HG03521 (cell line): ENCODE data around the gene UTP3.
"Not testable (repeated sequence)": the region's sequence is repeated elsewhere in the genome, so short reads cannot be mapped to it uniquely, and the experiment has no call there.

Experiments used
- ATAC-seq: cut with Tn5 transposase; IDR thresholded peaks from one replicate; pipeline ENCODE4 v1.9.1; 2021; ENCODE audit warnings: mild to moderate bottlenecking, moderate library complexity; ENCODE audit not compliant: unreplicated experiment

The UTP3 gene

DNA sequence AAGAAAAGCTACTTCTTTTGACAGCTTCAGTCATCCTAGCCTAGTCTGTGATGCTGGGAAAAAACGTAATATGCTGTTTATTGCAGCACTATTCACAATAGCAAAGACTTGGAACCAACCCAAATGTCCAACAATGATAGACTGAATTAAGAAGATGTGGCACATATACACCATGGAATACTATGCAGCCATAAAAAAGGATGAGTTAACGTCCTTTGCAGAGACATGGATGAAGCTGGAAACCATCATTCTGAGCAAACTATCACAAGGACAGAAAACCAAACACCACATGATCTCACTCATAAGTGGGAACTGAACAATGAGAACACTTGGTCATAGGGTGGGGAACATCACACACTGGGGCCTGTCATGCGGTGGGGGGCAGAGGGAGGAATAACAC lies 6.2 kb upstream of the UTP3 start:
- not testable (repeated sequence) for ATAC-seq

DNA sequence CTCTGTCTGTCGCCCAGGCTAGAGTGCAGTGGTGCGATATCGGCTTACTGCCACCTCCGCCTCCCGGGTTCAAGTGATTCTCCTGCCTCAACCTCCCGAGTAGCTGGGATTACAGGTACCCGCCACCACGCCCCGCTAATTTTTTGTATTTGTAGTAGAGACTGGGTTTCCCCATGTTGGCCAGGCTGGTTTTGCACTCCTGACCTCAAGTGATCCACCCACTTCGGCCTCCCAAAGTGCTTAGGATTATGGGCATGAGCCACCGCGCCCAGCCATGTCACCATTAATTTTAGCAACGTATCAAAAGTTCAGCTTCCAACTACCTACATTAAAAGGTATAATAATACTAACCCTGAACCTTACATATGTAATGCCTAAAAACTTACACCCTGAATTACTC lies 940 bp upstream of the UTP3 start:
- ATAC-seq, result no peak

DNA sequence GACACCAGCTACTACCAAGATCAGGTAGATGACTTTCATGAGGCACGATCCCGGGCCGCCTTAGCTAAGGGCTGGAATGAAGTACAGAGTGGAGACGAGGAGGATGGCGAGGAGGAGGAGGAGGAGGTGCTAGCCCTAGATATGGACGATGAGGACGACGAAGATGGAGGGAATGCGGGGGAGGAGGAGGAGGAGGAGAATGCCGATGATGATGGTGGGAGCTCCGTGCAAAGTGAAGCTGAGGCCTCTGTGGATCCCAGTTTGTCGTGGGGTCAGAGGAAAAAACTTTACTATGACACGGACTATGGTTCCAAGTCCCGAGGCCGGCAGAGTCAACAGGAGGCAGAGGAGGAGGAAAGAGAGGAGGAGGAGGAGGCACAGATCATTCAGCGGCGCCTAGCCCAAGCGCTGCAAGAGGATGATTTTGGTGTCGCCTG lies 481 bp downstream of the UTP3 start:
- peak; percentile 5 for ATAC-seq

DNA sequence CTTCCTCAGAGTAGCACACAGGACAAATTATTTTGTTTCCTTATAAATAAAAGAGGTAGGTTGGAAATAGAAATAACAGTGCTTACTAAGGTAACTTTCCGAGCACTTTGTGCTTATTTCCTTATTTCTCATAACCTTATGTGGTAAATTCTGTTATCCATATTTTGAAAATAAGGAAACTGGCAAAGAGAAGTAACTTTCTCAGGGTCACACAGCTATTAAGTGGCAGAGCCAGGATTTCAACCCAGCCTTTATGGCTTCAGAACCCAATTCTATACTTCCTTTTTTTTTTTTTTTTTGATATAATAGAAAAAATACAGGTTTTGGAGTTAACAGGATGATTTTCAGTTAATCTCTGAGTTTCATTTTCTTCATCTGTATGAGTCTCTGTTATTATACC lies 3.3 kb downstream of the UTP3 start:
- ATAC-seq, result no peak

DNA sequence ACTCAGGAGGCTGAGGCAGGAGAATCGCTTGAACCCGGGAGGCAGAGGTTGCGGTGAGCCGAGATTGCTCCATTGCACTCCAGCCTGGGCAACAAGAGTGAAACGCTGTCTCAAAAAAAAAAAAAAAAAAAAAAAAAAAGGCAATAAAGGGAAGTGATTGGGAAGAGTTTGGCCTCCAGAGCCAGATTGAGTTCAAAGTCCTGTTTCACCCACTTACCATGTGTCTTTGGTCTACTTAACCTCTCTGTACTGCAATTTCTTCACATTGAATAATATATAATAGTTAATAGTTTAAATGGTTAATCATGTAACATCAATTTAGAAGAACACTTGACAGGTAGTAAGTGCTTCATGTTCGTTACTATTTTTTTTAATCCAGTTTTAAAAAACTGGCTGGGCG lies 6.3 kb downstream of the UTP3 start:
- ATAC-seq, result not testable (repeated sequence)

DNA sequence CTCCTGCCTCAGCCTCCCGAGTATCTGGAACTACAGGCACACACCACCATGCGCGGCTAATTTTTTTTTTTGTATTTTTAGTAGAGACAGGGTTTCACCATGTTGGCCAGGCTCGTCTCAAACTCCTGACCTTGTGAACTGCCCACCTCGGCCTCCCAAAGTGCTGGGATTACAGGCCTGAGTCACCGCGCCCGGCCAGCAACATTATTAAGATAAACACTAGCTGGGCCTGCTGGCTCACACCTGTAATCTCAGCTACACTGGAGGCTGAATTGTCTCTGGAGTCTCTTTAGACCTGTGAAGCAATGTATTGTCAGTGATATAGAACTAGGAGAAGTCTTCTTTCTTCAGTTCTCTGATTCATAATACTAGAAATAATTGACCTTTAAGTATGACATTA lies 10.1 kb downstream of the UTP3 start:
- not testable (repeated sequence) for ATAC-seq

DNA sequence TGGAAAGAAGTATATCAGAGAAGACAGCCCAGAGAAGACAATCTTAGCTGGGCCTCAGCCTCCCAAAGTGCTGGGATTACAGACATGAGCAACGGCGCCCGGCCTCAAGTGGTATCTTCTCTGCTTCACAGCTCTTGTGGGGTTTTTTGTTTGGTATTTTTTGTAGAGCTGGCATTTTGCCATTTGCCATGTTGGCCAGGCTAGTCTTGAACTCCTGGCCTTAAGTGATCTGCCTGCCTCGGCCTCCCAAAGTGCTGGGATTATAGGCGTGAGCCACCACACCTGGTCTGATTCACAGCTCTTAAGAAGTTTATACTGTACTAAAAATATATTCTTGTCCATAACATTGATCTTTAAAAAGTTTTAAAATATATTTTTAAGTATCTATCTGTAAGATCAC lies 12.4 kb downstream of the UTP3 start:
- ATAC-seq, result no peak

DNA sequence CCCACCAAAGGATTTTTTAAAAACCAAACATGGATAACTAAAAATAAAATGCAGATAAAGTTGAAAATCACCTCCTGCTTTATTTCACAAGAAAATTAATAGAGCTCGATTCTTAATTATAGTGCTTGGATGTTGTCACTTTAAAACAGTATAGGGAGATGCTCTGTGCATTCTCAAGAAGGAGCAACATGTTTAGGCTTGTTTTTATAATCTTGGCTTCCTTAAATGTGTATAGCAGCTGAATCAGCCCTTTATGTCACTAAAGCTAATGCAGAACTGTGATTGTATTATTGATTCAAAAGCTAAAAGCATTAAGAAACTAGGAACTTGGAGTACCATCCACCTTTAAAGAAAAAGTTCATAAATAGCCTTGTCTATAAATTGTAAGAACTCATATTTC lies 12.9 kb downstream of the UTP3 start:
- no peak for ATAC-seq

DNA sequence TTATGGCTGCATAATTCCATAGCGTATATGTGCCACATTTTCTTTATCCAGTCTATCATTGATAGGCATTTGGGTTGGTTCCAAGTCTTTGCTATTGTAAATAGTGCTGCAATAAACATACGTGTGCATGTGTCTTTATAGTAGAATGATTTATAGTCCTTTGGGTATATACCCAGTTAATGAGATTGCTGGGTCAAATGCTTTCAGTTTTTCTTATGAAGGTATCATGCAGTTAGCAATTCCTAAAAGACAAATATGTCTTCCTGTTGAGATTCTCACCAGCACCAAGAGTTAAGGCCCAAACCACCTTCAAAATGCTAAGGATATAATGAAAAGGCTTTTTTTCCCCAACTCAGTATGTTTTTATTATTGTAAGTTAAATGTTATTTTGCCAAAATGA lies 14.3 kb downstream of the UTP3 start:
- not testable (repeated sequence) for ATAC-seq

DNA sequence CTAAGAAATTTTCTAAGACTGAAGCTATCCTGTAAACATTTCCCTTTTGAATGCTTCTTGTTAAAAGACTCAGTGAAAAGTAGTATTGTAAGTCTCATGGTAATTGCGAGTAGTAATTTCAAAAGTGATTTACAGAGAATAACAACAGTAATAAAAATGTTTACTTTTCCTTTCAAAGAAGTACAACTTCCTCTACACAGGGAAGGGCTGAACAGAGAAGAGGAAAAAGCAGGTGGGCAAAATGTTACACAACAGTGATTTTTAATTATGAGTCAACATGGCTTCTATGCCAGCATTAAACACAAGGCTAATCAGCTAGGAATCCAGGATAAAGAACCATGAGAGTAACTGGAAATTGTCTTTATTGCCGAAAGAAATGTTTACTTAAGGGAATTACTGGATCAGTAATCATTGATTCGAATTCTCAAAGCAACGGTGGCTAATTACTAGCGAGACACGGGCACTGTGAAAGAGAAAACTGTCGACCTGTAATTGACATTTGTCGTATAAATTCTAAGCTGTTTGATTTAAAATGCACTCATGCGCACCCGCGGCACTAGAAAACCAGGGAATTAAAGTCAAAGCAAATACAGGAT lies 15.4 kb downstream of the UTP3 start:
- no peak for ATAC-seq

DNA sequence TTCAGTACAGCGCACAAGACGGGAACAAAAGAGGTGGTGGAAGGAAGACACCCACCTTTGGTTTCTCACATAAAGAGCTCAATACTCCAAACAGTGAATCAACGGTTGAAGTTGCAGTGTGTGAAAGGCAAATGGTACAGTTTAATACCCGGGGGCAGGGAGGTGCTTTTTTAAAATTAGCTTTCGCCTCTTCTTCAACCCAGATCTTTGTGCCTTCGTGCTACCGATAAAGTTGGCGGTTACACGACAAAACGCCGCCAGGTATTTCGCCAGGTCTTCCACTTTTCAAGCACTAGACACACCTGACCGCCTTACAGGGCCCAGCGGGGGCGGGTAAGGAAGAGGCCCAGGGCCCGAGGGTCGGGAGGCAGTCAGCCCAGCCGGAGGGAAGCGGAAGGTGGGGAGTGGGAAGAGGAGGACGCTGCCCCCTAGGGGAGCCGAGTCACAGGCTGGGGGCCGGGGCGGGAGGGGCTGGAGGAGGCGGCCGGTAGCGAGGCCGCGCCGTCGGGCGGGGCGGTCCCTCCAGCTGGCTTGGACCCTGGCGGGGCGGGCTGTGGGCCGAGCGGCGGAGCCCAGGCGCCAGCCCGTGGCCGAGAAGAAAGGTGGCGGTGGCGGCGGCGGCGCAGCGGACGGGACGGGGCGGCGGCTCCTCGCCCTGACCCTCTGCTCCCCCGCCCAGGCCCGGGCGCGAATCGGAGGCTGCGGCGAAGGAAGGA lies 16.0 kb downstream of the UTP3 start:
- ATAC-seq, result peak; percentile 59

DNA sequence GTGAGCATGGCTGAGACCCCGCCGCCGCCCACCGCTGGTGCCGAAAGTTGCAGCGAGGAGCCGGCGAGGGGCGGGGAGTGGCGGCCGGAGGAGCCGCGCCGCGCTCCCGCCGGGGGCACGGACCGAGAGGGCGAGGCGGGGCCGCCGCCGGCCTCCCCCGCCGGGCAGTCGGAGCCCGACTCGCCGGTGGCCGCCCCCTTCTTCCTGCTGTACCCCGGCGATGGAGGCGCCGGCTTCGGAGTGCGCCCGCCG lies 16.5 kb downstream of the UTP3 start:
- peak; percentile 26 for ATAC-seq

DNA sequence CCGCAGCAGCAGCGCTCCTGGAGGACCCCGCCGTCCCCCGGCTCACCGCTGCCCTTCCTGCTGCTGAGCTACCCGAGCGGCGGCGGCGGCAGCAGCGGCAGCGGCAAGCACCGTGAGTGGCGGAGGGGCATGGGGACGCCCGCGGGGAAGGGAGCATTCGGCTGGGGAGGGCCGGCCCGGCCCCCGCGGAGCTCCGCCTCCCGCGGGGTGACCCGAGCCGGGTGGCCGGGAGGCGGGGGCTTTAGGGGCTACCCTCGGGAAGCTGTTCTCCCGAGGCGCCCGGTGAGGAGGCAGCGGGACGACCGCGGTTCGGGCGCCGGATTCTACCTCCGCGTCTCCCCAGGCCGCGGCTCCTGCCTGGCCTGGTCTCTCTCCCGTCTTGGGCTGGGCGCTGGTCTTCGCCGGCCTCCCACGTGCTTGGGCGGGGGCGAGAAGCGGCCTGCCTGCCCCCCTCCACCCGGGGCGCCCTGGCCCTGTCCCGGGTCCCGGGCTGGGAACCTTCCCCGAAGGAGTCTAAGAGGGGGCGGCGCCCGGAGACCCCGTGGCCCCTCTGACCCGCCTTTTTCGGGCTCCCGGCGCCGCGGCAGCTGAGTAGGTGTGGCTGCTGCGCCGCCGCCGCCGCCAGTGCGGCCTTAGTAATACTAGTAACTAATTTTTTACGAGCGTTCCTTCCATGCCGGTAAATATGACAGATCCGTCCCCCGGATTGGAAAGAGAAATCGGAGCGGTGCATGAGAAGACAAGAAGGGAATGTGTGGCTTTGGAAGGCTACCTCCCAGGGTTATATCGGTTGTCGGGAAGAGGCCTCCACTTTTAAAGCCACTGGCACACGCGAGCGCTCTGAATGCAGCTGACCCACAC lies 17.1 kb downstream of the UTP3 start:
- ATAC-seq, result peak; percentile 55

DNA sequence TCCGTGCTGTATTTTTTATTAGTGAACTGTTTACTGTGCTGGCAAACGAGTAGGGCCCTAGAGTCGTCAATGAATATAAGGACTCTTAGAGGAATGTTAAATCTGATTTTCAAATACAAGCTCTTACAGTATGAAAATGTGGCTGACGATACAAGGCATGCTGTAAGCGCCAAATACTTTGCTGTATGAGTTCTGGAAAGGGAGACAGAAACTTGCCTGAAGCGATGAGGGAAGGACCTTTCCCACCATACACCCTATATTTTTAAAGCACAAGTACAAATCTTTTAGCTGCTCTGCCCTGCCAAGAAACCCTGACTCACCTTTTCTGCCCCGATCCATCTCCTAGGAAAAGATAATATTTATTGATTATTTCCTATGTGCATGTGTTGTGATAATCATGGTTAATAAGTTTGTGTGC lies 17.7 kb downstream of the UTP3 start:
- no peak for ATAC-seq

DNA sequence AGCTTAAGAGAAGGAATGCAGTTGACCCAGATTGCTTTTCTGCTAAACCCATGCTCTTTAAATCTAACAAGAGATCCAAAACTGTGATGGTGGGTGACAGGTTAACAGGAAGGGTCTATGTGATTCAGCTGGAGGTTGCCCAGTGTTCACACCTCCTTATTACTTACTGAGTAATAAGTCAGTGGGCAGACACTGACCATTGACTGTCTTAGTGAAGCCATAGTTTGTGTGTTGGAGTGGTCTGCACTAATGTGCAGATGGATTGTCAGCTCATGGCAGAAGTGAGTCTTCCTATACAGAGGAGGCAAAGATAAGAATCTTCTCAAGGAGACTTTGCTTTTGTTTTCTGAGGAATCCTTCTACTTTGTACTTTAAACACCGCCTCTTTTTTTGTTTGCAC lies 18.2 kb downstream of the UTP3 start:
- no peak for ATAC-seq

DNA sequence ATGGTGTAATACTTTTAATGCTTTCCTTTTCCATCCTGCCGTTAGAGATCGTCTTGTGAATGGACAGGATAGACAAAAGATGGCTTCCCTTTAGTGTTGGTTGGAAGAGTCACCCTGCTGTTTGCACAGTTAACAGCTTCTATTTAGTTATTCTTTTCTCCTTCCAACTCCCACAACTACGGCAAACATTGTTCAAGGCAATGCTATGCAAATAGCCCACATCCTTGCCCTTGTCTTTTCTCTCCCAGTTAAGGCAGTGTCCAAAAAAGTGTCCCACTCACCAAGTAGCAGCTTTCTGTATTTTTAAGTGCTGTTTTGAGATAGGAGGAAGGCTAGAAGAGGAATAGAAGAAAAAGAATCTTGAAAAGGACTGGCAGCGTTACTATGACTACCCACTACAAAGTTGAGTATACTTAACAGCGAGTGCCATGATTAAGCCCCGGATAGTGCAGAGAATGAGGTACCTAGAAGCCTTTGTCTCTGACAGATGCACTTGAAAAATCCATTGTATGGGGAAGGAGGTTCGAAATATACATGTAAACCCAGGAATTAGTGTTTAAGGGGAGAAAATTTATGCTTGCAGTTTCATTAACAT lies 21.4 kb downstream of the UTP3 start:
- ATAC-seq, result no peak

DNA sequence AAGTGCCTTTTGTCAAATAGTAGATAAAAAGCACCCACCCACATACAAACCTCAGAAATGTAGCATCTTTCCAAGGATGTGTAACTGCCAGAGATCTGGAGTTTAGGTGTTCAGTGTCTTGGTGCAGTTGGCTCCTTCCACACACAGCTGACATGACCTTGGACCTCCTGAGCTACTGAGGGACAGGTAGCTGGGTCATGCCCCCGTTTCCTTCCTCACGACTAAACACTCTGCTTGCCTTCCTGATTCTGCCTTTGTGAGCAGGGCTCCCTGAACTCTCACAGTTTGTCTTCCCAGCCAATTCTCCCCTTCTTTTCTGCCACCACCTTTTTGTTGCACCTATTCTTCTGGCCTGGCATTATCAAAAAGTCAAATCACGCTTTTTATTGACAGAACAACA lies 23.3 kb downstream of the UTP3 start:
- no peak for ATAC-seq

DNA sequence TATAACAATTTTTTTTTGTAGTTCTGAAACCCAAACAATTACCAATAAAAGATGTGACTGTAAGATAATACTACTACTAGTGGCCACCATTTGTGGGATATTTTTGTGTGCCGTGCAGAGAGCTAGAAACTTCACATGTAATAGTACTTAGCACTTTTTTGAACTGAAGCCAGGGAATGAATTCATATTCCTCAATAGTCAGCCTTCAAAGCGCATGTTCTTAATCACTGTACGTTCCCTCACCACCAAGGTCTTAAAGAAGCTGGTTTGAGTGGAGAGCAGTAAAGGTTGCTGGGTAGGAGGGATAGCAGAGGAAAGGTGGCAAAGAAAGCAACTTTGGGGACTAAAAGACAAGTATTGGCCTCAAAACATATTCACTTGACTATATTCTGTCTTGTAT lies 23.8 kb downstream of the UTP3 start:
- ATAC-seq, result no peak

DNA sequence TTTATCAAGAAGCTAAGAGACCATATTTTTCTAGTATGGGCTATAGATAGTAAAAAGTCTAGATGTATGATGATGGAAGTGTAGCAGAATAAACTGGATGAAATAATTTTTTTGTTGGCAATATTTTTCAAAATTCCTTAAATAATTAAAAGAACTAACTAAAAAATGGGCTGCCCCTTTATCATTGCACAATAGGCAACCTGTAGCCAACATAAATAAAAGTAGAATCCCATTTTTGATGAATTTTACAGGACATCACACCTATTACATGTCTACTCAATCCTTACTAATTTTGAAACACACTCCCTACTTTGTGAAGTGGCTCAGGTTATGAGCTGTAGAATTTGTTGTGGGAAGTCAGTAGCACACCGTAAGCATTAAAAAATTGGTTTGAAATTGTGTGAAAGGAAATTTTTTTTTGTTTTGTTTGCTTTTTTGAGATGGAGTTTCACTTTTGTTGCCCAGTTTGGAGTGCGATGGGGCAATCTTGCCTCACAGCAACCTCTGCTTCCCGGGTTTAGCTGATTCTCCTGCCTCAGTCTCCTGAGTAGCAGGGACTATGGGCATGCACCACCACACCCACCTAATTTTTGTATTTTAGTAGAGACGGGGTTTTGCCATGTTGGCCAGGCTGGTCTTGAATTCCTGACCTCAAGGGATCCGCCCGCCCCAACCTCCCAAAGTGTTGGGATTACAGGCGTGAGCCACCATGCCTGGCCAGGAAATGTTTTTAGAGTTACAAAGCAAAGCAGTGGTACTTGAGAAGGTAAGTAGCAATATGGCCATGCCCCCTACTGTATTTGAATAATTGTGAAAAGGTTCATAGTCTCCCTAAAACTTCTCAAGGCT lies 24.5 kb downstream of the UTP3 start:
- ATAC-seq, result no peak

DNA sequence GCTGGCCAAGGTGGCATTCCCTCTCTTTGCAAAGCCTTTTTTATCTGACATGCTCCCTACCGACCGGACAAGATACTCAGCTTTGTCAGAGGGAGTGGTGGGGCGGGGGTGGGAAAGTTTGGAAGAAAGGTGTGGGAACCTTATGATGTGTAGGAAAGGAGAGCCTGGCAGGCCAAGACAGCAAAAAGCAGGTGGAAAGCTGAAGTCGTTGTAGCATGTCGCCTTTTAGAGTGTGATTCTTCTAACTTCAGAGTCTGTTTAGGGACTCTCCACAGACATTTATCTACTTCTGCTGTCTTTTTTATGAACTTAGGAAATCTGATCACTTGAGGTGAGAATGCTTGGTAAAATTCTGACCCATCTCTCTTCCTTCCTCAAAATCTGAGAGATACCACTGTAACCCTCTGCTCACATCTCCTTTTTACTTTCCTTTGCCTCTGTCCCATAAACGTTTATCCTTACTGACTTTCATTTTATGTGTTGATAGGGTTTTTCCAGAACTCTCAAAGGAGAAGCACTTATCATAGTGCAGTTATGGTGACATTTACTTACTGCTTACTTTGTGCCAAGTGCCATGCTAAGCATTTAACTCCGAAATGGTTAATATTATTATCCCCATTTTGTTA lies 25.2 kb downstream of the UTP3 start:
- peak; percentile 12 for ATAC-seq
